HG02571 (cell line): ENCODE measurements around the gene PLXNC1.

Experiments used
- ATAC-seq: cut with Tn5 transposase; IDR thresholded peaks from one replicate; pipeline ENCODE4 v1.9.1; 2021; ENCODE audit warnings: mild to moderate bottlenecking, moderate library complexity; ENCODE audit not compliant: unreplicated experiment

Gene PLXNC1

DNA sequence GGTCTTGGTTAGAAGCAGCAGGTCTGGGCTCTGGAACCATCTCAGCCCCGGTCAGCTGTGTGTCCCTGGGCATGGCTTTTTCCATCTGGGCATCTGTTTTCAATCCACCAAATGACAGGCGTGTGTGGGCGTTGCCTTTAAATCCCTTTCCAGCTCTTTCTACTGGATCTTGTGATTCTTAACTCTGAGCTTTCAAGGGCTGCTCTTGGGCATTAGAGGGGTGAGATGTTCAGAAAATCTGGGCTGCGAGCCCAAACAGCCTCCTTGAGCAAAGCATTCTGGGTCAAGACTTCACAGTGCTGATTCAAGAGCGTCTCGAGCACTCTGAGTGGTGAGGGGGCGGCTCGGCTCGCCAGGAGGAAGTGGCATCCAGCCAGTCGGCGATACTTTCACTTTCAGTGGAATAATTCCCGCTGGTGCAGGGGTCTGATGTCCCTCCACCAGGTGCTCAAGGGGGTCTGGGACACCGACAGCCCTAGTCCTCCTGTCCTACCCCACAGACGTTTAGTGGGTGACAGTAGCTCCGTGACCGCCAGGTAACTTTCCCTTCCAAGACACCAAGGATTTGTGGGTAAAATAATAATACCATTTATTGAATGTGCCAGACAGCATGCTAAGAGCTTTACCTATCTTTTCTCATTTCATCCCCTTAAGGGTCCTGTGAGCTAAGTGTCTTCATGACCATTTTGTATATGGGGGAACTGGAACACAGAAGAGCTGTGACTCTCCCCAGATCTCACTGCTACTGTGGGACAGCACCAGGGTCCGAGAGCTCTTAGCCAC is 114.0 kb downstream of the PLXNC1 start:
- peak; percentile 51 for ATAC-seq

GRCh38 chr12:94263011-94263811 is 114.8 kb downstream of the PLXNC1 start:
- ATAC-seq, result peak; percentile 33

DNA sequence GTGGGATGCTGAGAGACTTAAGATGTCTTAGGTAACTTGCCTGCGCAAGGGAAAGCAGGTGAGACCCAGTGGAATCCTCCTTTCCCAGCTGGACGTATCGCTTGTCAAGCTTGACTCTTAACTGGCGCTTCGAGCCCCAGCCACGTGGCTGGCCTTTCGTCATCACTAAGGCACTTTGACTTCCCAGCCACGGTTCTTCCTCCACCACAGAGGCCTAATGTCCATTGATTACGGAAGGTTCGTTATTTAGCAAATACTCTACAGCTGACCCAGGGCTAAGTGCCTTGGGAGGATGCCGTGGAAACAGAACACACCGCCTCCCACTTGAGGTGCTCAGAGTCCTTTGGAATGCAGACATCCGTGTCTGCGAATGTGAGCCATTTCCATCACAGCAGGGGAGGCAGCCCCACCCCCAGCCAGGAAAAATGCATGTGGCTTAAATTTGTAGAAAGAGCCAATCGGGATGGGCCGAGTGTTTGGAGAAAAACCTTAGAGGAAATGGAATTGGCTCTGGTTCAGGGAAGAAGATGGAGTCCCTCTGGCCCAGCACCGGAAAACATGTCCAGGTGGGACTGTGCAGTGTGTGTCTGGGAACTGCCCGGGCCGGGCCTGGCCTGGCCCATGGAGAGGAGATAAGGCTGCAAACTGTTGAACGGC is 115.7 kb downstream of the PLXNC1 start:
- ATAC-seq, result no peak

DNA sequence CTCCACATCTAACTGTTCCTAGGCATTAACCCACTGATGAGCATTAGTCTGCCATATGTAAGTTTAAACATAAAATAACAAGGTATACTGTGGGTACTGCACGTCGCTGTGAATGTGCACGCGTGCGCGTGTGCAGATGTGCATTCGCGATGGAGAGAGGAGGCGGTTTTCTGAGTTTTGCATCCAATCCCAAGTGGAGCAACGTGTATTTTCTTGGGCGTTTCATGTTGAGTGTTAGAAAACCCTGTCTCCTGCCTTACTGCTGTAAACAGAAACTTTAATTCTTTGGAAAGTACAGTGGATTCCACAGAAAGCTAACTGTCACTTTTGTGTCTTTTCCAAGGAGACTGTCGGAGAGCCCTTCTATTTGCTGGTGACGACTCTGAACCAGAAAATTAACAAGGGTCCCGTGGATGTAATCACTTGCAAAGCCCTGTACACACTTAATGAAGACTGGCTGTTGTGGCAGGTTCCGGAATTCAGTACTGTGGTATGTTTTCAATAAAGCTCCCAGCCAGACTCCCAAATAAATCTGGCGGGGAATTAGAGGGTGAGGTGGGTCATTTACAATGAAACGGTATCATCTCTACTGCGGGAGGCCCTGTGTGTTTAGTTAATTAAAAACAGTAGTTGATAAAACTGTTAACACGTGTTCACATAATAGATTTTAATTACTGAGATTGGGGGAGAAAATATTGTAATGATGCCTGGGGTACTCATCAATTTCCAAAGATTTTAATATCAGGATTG is 116.5 kb downstream of the PLXNC1 start:
- ATAC-seq, result no peak

GRCh38 chr12:94265539-94265938 is 117.2 kb downstream of the PLXNC1 start:
- ATAC-seq, result no peak

GRCh38 chr12:94265966-94266745 is 117.8 kb downstream of the PLXNC1 start:
- ATAC-seq, result no peak

DNA sequence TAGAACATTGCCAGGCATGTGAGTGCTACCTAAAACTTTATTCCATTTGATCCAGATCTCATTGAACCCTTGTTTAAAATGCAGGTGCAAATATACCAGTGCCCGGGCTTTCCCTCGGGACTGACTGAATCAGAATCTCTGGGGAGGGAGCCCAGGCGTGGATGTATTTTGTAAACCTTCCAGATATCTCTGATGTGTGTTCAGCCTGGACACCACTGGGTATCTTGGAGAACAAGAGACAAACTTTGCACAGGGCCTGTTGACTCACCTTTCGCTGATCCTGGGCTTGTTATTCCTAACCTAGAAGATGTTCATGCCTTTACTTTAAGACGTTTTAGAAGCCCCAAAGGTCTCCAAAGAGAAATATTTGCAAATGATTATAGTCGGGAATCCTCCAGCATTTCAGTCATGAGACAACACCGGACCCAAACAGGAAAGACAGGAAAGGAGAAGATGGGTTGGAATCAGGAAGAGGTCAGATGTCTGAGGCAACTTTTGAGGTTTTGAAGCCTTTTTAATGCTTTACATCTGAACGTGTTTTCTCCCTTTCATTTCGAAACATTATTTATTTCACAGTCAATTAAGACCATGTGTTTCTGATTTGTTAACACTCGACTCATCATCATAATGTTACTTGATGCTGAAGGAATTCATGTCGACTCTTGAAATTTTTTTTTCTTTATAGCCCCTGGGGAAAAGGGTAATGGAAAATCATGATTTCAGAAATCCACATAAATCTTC is 118.6 kb downstream of the PLXNC1 start:
- ATAC-seq, result no peak

DNA sequence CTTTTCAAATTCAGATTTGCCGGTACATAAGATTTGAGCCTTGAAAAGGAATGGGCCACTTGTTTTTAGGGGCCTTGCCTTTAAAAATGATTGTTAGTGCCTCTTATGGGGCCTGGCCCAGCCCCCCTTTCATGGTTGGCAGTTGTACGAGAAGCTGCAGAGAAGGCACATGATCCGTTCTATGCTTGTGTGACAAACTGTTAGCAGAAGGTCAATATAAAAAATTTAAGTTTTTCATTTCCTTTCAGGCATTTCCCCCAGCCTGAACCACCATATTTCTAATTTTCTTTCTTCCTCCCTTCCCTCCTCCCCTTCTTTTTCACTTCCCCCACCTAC is 119.1 kb downstream of the PLXNC1 start:
- ATAC-seq, result no peak

GRCh38 chr12:94267921-94268471 is 119.6 kb downstream of the PLXNC1 start:
- no peak for ATAC-seq

GRCh38 chr12:94269316-94269999 is 121.1 kb downstream of the PLXNC1 start:
- no peak for ATAC-seq

- no peak for ATAC-seq
Measured at GRCh38 chr12:94271351-94271750, 123.0 kb downstream of the PLXNC1 start.

DNA sequence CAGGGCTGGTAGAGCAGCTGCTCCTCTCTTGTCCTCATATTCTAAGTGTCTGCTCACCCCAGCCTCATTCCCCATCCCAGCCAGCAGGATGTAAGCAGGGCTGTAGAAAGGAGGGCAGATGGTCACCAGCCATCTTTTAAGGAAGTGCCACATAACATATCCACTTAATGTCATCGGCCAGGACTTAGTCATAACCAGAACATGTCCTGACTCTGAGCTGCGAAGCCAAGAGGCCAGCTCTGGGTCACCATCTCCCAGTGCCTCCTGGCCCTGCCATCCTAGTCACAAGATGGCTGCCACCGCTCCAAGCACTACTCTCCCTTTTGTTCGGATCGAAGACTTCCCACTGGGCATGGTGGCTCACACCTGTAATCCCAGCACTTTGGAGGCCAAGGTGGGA is 123.9 kb downstream of the PLXNC1 start:
- ATAC-seq, result no peak

DNA sequence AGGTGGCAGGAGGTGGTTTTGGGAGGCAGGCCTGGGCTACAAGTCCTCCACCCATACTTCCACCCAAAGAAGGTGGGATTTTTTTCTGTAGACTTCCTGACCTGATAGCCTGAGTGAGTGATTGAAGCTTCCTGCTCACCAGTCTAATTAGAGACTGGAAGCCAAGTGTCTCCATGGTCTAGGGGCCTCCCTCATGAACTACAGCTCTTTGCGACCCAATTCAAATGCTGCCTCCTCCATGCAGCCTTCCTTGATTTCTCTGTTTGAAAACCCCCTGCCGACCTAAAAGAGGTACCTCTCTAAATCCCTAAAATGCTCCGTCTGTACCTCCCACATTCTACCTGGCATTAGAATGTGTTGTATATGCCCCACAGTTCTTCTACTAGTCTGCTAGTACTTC is 124.9 kb downstream of the PLXNC1 start:
- no peak for ATAC-seq

GRCh38 chr12:94276725-94277124 is 128.3 kb downstream of the PLXNC1 start:
- ATAC-seq, result no peak

GRCh38 chr12:94277426-94278000 is 129.1 kb downstream of the PLXNC1 start:
- no peak for ATAC-seq

- no peak for ATAC-seq
Measured at GRCh38 chr12:94280063-94280462, 131.7 kb downstream of the PLXNC1 start.

- ATAC-seq, result no peak
Measured at GRCh38 chr12:94282675-94283074, 134.3 kb downstream of the PLXNC1 start.

DNA sequence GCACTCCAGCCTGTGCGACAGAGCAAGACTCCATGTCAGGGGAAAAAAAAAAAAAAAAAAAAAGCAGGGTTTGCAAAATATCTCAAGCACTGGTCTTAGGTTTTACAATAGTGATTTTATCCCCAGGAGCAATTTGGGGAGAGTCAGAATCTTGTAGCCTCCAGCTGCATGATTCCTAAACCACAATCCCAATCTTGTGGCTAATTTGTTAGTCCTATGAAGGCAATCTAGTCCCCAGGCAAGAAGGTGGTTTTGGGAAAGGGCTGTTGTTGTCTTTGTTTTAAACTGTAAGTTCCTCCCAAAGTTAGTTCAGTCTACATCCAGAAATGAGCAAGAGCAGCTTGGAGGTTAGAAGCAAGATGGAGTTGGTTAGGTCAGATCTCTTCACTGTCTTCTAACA is 135.7 kb downstream of the PLXNC1 start:
- no peak for ATAC-seq
